GM20000 (cell line): ENCODE results near the gene PGM2L1.
"Not testable (repeated sequence)": the region's sequence is repeated elsewhere in the genome, so short reads cannot be mapped to it uniquely, and the experiment has no call there.

Source experiments
- DNase-seq: peaks from one replicate; pipeline ENCODE4 v3.0.0; 2012; ENCODE audit warnings: low spot score
- CTCF ChIP-seq: IDR thresholded peaks from 2 replicates; pipeline ENCODE4 v1.5.1; 2012; ENCODE audit warnings: mild to moderate bottlenecking, control low read depth; ENCODE audit errors: extremely low read depth, missing control alignments

Gene PGM2L1

GRCh38 chr11:74338963-74339362 is 59.3 kb downstream of the PGM2L1 start:
- DNase-seq, result no peak
- no peak for TF ChIP-seq CTCF

GRCh38 chr11:74333193-74333592 is 65.0 kb downstream of the PGM2L1 start:
- no peak for TF ChIP-seq CTCF
- DNase-seq, result no peak

GRCh38 chr11:74332291-74332690 is 65.9 kb downstream of the PGM2L1 start:
- DNase-seq, result no peak
- TF ChIP-seq CTCF, result no peak

GRCh38 chr11:74331000-74331399 is 67.2 kb downstream of the PGM2L1 start:
- DNase-seq, result not testable (repeated sequence)

- TF ChIP-seq CTCF, result no peak
- no peak for DNase-seq
These were observed 68.0 kb downstream of the PGM2L1 start for GRCh38 chr11:74330075-74330858.

DNA sequence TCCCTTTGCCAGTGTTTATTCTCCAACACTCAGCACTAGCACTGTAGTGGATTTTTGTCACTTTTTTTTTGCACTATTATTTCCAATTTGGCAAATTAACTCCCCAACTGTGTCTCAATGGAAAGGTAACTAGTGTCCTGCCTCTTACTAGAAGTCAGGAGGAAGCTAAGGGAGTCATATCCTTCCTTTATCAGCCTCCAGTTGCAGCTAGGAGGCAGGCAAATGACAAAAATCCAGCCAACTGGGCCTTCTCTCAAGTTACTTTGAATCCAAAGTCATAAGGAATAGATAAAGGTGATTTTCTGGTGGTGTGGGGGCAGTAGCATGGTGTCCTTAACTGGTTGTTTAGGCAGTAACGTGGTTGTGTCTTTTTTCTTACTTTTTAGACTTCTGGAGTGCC is 71.2 kb downstream of the PGM2L1 start:
- no peak for DNase-seq
- no peak for TF ChIP-seq CTCF

GRCh38 chr11:74326665-74327064 is 71.6 kb downstream of the PGM2L1 start:
- DNase-seq, result no peak
- TF ChIP-seq CTCF, result no peak
